Measurements from ENCODE around the gene KCNN3. TPM values are rescaled to one million over a fixed set of nuclear protein-coding genes. Genes with fewer than 3 reads are reported as not detected.

KCNN3 gene
- total and polyA plus RNA-seq, 2 of the 8 experiments (the other 6 are each of a cell fraction or from before 2014, with no cell fraction given), result 2.8 to 3.7 TPM

DNA sequence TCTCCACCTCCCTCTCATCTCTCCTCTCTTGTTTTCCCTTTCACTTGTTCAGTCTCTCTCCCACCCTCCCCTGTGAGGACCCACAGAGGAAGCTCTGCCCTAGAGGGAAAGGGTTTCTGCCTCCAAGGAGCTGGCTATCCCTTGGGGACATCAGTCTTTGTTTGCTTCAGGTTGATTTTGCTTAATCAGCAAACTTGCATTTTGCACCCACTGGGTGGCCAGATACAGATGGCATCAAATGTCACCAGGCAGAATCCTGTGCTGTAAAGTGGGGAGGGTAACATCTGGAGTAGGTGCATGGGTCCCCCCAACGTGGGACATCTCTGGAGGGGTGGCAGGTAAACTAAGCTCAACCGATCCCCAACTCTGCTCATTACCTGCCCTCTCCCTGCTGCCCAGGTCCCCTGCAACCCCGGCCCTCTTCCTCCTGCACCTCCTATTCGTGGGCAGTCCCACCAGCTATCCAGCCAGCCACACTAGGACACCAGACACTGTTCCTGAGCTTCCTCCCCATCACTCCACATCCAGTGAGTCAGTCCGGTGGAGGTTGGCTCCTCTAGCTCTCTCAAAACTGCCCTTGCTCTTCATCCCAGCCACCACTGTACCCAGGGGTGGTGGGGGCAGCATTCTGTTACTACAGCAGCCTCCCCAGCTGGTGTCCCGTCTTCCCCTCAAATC, 123.3 kb downstream of the KCNN3 start:
- no peaks in the 10 kb centered on the region for H3K9me3 ChIP-seq (ENCODE audit: insufficient read depth in 2 of 2, low read depth in 1 of 2, low read length in 1 of 2)
- 0 out of 2 replicates have a peak overlapping the region, but pooled peaks have one; percentile 39 for H2BK12ac ChIP-seq (ENCODE audit: low read depth, low read length)

More for the DNA sequence above, 123.3 kb downstream of the KCNN3 start:
- peaks cover 0 to 27% (median 14%) of the 10 kb centered on the region in 4 experiments; a peak in 6 of 7 replicates for H3K4me1 ChIP-seq (replicated peaks in 1 of 4; ENCODE audit: control insufficient read depth in 3 of 4, insufficient read depth in 4 of 4, low read length in 3 of 4)
- ChIA-PET CTCF (ENCODE audit: partially characterized antibody) (interaction anchor here (0.8 to 5.6 kb wide), 15 partner anchors 10 to 266 kb away, joined by 3 to 30 read pairs (median 5); no protein-coding TSS in a partner anchor), POLR2A (ENCODE audit: partially characterized antibody) (interaction anchor here (0.8 to 1.0 kb wide), 2 partner anchors 19 to 138 kb away, joined by 3 read pairs; no protein-coding TSS in a partner anchor)
- DNase-seq (ENCODE audit: low read depth in 1 of 2, low spot score in 2 of 2) (no peak), FAIRE-seq (no peak)
- no peak overlapping the region for H2BK120ac ChIP-seq (replicated peaks; ENCODE audit: low read depth, low read length)
- H3K27me3 ChIP-seq (replicated peaks in 1 of 4; ENCODE audit: control insufficient read depth in 3 of 4, extremely low read depth in 1 of 4, insufficient read depth in 3 of 4, low read length in 3 of 4), result no peaks in the 10 kb centered on the region
- no peak overlapping the region for H3K14ac ChIP-seq (ENCODE audit: insufficient read length)
- H4K8ac ChIP-seq (ENCODE audit: extremely low read depth, insufficient read depth, low read length), result no peak overlapping the region
- no peak overlapping the region for H2AFZ ChIP-seq (ENCODE audit: low read length)
- no peaks in the 10 kb centered on the region for H3K79me1 ChIP-seq (ENCODE audit: low read depth, low read length)
- no peak overlapping the region for H2BK20ac ChIP-seq (ENCODE audit: low read length)
- H3K27ac ChIP-seq (ENCODE audit: low read depth, low read length), result no peak overlapping the region
- no peaks in the 10 kb centered on the region; a peak in 2 of 8 replicates for H3K36me3 ChIP-seq (ENCODE audit: control insufficient read depth in 2 of 4, insufficient read depth in 4 of 4, low read length in 3 of 4)
- no peak overlapping the region for H3K9ac ChIP-seq (replicated peaks in 1 of 4; ENCODE audit: extremely low read depth in 1 of 4, low read depth in 3 of 4, low read length in 3 of 4)
- no peak overlapping the region for H2AK5ac ChIP-seq (ENCODE audit: low read depth, low read length)
- H2BK15ac ChIP-seq (ENCODE audit: low read length), result peak overlapping the region; percentile 88; the same call in 1 of the 2 replicates
- no peak overlapping the region for H3K56ac ChIP-seq (replicated peaks; ENCODE audit: insufficient read length, low read depth, low read length)
- H4K20me1 ChIP-seq (replicated peaks in 1 of 2; ENCODE audit: control insufficient read depth in 1 of 2, insufficient read depth in 2 of 2, low read length in 2 of 2), result no peaks in the 10 kb centered on the region
- H3K4me3 ChIP-seq (ENCODE audit: extremely low read depth in 1 of 4, insufficient read depth in 2 of 4, low read depth in 3 of 4, low read length in 4 of 4), result no peak overlapping the region
- no peak overlapping the region for H4K5ac ChIP-seq (ENCODE audit: insufficient read length, low read depth, low read length)
- peak overlapping the region; percentile 71; the same call in 1 of the 2 replicates for H2BK5ac ChIP-seq (ENCODE audit: low read depth, low read length)
- no peak overlapping the region for H3K4me2 ChIP-seq (ENCODE audit: insufficient read depth in 1 of 2, low read depth in 2 of 2, low read length in 2 of 2)
- TF ChIP-seq TAF1 (IDR thresholded peaks at IDR 0.05; ENCODE audit: low read depth, low read length) (no peak), CTBP2 (IDR thresholded peaks at IDR 0.05; ENCODE audit: borderline replicate concordance, insufficient read depth, insufficient read length, low read length) (no peak), RFX5 (IDR thresholded peaks at IDR 0.05; ENCODE audit: borderline replicate concordance, low read depth, low read length) (0 out of 2 replicates have a peak, but pooled peaks have one; percentile 21), EGR1 (IDR thresholded peaks at IDR 0.05; ENCODE audit: borderline replicate concordance, low read depth, low read length) (no peak), GTF2F1 (IDR thresholded peaks at IDR 0.05; ENCODE audit: borderline replicate concordance, low read depth, low read length) (no peak), MAFK (IDR thresholded peaks at IDR 0.05; ENCODE audit: low read depth, low read length) (peak; percentile 88), POU5F1 (IDR thresholded peaks at IDR 0.05; ENCODE audit: low read depth, low read length) (no peak), SP2 (IDR thresholded peaks at IDR 0.05; ENCODE audit: low read length) (no peak), HDAC6 (IDR thresholded peaks at IDR 0.05; ENCODE audit: low read depth, low read length) (no peak), JUND (IDR thresholded peaks at IDR 0.05; ENCODE audit: low read length) (no peak)
- H4K91ac ChIP-seq (replicated peaks; ENCODE audit: insufficient read length, low read length), result no peak overlapping the region
- WGBS, 2 experiments (ENCODE audit: extremely low coverage in 1 of 2, insufficient coverage in 1 of 2, insufficient read length in 1 of 2, insufficient replicate concordance in 2 of 2, low coverage in 1 of 2, low lambda C conversion rate in 2 of 2, missing lambda C conversion rate in 1 of 2), result 77% methylated on average over 6 of the region's 6 CpGs; no CpG with 5 or more reads in 1 of the 2 experiments
- H3K18ac ChIP-seq (ENCODE audit: extremely low read depth, low read length), result no peak overlapping the region
- H3K23me2 ChIP-seq (ENCODE audit: low read depth, low read length), result no peaks in the 10 kb centered on the region
- H3K23ac ChIP-seq (ENCODE audit: insufficient read length), result no peak overlapping the region
- no peaks in the 10 kb centered on the region for H3K79me2 ChIP-seq (ENCODE audit: control insufficient read depth in 1 of 2, insufficient read depth in 2 of 2, low read length in 2 of 2)
- no peak overlapping the region for H3K4ac ChIP-seq (replicated peaks; ENCODE audit: insufficient read length, low read depth, low read length)
